Measurements from ENCODE around the gene TIMP2.

TIMP2 gene

DNA sequence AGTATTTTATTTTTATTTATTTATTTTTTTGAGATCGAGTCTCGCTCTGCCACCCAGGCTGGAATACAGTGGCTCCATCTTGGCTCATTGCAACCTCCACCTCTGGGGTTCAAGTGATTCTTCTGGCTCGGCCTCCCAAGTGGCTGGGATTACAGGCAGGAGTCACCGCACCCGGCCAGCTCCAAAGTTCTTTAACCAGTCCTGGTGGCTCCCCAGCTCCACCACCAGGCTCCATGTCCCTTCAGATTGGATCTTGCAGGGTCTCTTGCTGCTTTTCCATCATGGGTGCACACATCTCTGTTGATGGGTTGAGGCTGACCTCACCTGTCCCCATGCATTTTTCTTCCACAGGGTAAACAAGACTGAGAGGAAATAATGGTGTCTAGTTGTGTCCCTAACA lies 76.2 kb downstream of the TIMP2 start:
- ChIA-PET CTCF (interaction anchor here (1.5 to 2.1 kb wide), 2 partner anchors 17 to 123 kb away, joined by 4 to 7 read pairs; no protein-coding TSS in a partner anchor), POLR2A (no interaction called here)
- TF ChIP-seq, protein P1, sequence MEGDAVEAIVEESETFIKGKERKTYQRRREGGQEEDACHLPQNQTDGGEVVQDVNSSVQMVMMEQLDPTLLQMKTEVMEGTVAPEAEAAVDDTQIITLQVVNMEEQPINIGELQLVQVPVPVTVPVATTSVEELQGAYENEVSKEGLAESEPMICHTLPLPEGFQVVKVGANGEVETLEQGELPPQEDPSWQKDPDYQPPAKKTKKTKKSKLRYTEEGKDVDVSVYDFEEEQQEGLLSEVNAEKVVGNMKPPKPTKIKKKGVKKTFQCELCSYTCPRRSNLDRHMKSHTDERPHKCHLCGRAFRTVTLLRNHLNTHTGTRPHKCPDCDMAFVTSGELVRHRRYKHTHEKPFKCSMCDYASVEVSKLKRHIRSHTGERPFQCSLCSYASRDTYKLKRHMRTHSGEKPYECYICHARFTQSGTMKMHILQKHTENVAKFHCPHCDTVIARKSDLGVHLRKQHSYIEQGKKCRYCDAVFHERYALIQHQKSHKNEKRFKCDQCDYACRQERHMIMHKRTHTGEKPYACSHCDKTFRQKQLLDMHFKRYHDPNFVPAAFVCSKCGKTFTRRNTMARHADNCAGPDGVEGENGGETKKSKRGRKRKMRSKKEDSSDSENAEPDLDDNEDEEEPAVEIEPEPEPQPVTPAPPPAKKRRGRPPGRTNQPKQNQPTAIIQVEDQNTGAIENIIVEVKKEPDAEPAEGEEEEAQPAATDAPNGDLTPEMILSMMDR (IDR thresholded peaks at IDR 0.05; ENCODE audit: insufficient read depth, low read length, missing control alignments), result no peak
- DNase-seq (ENCODE audit: low read depth, low spot score), result no peak
- H3K4me3 ChIP-seq (ENCODE audit: low read depth, low read length), result no peak overlapping the region

DNA sequence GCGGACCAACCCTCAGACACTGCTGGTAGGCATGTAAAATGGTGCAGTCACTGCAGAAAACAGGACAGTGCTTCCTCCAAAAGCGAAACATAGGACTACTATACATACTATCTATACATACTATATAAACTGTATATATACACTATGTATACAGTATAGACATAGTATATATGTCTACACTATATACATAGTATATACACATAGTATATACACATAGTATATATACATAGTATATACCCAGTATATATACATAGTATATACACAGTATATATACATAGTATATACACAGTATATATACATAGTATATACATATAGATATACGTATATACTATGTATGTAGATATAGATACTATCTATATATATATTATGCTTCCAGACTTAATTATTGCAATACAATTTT lies 78.1 kb downstream of the TIMP2 start:
- POLR2A ChIA-PET, result no interaction called here
- CTCF ChIA-PET, result interaction anchor here (2.1 kb wide), 1 partner anchor 19 kb away, joined by 7 read pairs; no protein-coding TSS in a partner anchor
- H3K4me3 ChIP-seq (ENCODE audit: low read depth, low read length), result no peak overlapping the region
- DNase-seq (ENCODE audit: low read depth, low spot score), result no peak
- TF ChIP-seq, protein P1 (IDR thresholded peaks at IDR 0.05; ENCODE audit: insufficient read depth, low read length, missing control alignments), result no peak

DNA sequence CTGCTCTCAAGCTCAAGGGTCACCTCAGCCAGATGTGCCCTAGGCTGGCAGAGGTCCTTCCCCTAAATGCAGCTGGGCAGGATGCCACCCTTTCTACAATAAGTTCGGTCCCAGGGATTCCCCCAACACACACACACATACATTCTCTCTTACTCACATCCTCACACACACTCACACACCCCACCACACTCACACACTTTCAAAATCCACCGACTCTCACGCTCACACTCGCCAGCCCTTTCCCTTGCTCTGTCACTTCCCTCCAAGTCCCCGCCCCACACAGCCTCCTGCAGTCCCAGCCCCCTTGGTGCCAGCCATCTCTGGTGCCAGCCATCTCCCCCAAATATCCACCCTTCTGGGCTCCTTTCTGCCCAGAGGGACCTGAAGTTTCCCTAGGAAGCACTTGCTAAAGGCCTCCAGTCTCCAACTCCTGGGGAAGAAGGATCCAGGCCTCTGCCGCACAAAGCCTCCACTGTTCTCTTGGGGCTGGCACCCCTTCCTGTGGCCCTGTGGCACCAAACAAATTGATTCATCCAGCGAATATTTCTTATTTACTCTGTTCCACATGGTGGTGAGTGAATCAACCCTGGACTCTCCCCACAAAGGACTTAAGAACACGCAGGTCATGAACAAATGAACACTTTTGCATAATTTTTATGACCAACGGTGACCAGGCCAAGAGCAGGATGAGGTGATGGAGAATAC lies 80.7 kb downstream of the TIMP2 start:
- DNase-seq (ENCODE audit: low read depth, low spot score), result no peak
- ChIA-PET POLR2A (no interaction called here), CTCF (interaction anchor here (0.9 to 2.4 kb wide), 2 partner anchors 11 to 127 kb away, joined by 3 to 6 read pairs; no protein-coding TSS in a partner anchor)
- TF ChIP-seq, protein P1 (IDR thresholded peaks at IDR 0.05; ENCODE audit: insufficient read depth, low read length, missing control alignments), result no peak
- H3K4me3 ChIP-seq (ENCODE audit: low read depth, low read length), result no peak overlapping the region

GRCh38 chr17:78842881-78843565 lies 82.2 kb downstream of the TIMP2 start:
- no peak for DNase-seq (ENCODE audit: low read depth, low spot score)
- CTCF ChIA-PET, result interaction anchor here (0.9 to 2.4 kb wide), 6 partner anchors 9 to 346 kb away, joined by 3 to 6 read pairs (median 4); no protein-coding TSS in a partner anchor

DNA sequence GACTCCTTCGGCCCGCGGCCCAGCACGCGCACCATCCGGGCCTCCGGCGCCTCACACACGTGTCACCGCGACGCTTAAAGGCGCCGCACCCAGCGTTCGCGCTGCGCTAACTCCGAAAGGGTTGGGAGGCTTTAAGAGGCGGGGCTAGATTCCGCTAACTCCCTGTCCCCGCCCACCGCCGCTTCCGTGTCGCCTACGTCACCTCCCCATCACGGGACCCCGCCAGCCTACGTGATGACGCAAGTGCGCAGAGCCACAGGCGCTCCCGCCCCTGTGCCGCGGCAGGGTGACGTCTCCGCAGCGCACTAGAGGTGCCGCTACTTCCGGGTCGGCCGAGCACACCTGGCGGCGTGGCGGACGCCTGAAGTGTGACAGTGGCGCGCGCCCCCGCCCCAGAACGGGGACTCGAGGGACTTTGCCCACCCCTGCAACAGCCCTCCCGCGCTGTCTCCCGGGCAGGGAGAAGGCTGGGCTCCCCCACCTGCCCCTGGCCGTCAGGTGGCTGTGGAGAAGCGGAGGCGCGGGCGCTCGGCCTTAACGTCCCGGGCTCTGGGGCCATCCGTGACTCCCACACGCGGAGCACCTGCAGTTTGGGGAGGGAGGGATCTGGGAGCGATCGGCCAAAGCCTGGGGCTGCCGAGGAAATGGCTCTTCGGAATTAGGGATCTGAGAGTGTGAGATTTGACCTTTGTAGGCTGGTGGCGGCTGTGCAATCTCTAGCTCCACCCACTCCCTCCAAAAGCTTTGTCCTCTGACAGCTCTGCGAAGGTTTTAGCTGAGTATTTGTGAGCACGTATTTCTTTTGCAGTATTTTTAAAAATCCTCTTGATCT lies 84.2 kb downstream of the TIMP2 start, which contains the start of gene USP36:
Gene USP36, minus strand, starts transcription at position 35 of the 832 bp plus-strand sequence. CDS start 4,451 bp downstream, outside the sequence.
- DNase-seq (ENCODE audit: low read depth, low spot score), result peak; percentile 91
- H3K4me3 ChIP-seq (ENCODE audit: low read depth, low read length), result peak within 1 kb of the TSS; percentile 89
- ChIA-PET CTCF (interaction anchor here (0.9 to 1.8 kb wide), 2 partner anchors 25 to 131 kb away, joined by 4 to 7 read pairs; no protein-coding TSS in a partner anchor), POLR2A (interaction anchor here (1.0 kb wide), 1 partner anchor 19 kb away, joined by 3 read pairs; no protein-coding TSS in a partner anchor)
- TF ChIP-seq, protein P1 (IDR thresholded peaks at IDR 0.05; ENCODE audit: insufficient read depth, low read length, missing control alignments), result no peak

More at GRCh38 chr17:78842881-78843565, 82.2 kb downstream of the TIMP2 start:
- TF ChIP-seq, protein P1 (IDR thresholded peaks at IDR 0.05; ENCODE audit: insufficient read depth, low read length, missing control alignments), result peak; percentile 57
- POLR2A ChIA-PET, result no interaction called here
- no peak overlapping the region for H3K4me3 ChIP-seq (ENCODE audit: low read depth, low read length)

All from AG04449 (cell line).